HepG2 (cell line): ENCODE results near the gene SYNGR2. TPM values are rescaled to one million over a fixed set of nuclear protein-coding genes. Genes with fewer than 3 reads are reported as not detected.

ENCODE experiments used
- CCDC6 ChIP-seq: sonication (generic); formaldehyde crosslinking; IDR thresholded peaks from 2 replicates; pipeline ENCODE4 v1.8.1; 2022; ENCODE audit warnings: mild to moderate bottlenecking, missing genetic modification reagents, moderate library complexity
- CHD4 ChIP-seq: fragments of 200-600 bp; sonication (generic); IDR thresholded peaks from 2 replicates; pipeline ENCODE4 v1.7.0; 2017; ENCODE audit warnings: mild to moderate bottlenecking, low read length, borderline replicate concordance
- SMAD3 ChIP-seq: sonication (generic); formaldehyde crosslinking; IDR thresholded peaks from 2 replicates; pipeline ENCODE4 v1.4.0; 2020; ENCODE audit warnings: missing genetic modification reagents
- ZNF557 ChIP-seq: sonication (generic); formaldehyde crosslinking; IDR thresholded peaks from 2 replicates; pipeline ENCODE4 v1.4.0; 2020; ENCODE audit warnings: missing genetic modification reagents
- polyA plus RNA-seq, 8 experiments: library from polyadenylated mRNA; depleted of rRNA in 3 of 8; stranded (reverse) in 7 of 8; unstranded in 1 of 8; fragments of >200 nt; fragmentation: Illumina TruSeq in 4 of 8; extraction: Trizol in 4 of 8; gene quantifications; 2 replicates each; pipeline versions ENCODE4 v1.2.1 to v1.2.3, GENCODE V29; 2011 to 2016; ENCODE audit warnings: low read depth in 4 of 8, missing spikeins in 1 of 8, mixed read lengths in 1 of 8; ENCODE audit not compliant: insufficient read depth in 1 of 8
- total RNA-seq, 5 experiments: library from RNA; depleted of rRNA; stranded (reverse); fragments of >200 nt; fragmentation: Illumina TruSeq; extraction: Trizol; gene quantifications; 2 replicates each; pipeline ENCODE4 v1.2.3, GENCODE V29; 2016; ENCODE audit warnings: low read depth in 1 of 5
- TF ChIP-seq, protein P1 (sequence below): sonication (generic); formaldehyde crosslinking; IDR thresholded peaks from one replicate; pipeline ENCODE4 v1.5.1; 2020; ENCODE audit warnings: mild to moderate bottlenecking, missing genetic modification reagents; ENCODE audit errors: not compliant biosample characterization
- TF ChIP-seq, protein P2 (sequence below): sonication (generic); formaldehyde crosslinking; conservative IDR thresholded peaks from 2 replicates; pipeline ENCODE4 v1.4.0; 2020; ENCODE audit warnings: missing genetic modification reagents
- TF ChIP-seq, protein P3 (sequence below): sonication (generic); formaldehyde crosslinking; IDR thresholded peaks from 2 replicates; pipeline ENCODE4 v1.4.0; 2020; ENCODE audit warnings: low read depth, mild to moderate bottlenecking, missing genetic modification reagents
- TF ChIP-seq, protein P4 (sequence below): sonication (generic); formaldehyde crosslinking; IDR thresholded peaks from 2 replicates; pipeline ENCODE4 v1.5.0; 2020; ENCODE audit warnings: mild to moderate bottlenecking, missing genetic modification reagents, borderline replicate concordance

The SYNGR2 gene
- total and polyA plus RNA-seq, 2 of the 13 experiments (the other 11 are each of a cell fraction or from before 2014, with no cell fraction given): 46.7 to 170 TPM

DNA sequence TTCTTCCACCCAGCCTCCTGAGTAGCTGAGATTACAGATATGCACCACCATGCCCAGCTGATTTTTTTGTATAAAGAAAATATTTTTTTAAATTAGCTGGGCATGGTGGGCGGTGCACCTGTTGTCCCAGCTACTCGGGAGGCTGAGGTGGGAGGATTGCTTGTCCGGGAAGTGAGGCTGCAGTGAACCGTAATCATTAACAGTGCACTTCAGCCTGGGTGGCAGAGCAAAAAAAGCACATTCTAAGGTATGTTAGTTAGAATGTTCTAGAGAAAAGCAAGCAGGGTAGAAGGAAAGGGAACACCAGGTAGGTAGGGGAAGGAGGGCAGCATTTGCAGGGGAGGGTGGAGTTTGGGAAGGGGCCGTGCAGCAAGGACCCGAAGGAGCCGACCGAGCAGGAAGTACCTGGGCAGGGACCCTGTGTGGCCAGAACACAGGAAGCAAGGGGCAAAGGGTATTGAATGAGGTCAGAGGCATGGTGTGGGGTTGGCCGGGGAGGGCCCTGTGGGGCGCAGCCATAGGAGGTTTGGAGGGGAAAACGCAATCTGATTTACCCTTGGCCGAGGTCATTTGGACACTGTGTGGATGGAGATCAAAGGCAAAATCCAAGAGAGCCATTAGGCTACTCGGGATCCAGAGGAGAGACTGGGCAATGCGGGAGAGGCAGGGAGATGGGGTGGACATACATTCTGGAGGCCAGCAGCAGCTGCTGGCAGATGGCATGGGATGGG is 19.9 kb upstream of the SYNGR2 start (continued):
- TF ChIP-seq, protein P1, sequence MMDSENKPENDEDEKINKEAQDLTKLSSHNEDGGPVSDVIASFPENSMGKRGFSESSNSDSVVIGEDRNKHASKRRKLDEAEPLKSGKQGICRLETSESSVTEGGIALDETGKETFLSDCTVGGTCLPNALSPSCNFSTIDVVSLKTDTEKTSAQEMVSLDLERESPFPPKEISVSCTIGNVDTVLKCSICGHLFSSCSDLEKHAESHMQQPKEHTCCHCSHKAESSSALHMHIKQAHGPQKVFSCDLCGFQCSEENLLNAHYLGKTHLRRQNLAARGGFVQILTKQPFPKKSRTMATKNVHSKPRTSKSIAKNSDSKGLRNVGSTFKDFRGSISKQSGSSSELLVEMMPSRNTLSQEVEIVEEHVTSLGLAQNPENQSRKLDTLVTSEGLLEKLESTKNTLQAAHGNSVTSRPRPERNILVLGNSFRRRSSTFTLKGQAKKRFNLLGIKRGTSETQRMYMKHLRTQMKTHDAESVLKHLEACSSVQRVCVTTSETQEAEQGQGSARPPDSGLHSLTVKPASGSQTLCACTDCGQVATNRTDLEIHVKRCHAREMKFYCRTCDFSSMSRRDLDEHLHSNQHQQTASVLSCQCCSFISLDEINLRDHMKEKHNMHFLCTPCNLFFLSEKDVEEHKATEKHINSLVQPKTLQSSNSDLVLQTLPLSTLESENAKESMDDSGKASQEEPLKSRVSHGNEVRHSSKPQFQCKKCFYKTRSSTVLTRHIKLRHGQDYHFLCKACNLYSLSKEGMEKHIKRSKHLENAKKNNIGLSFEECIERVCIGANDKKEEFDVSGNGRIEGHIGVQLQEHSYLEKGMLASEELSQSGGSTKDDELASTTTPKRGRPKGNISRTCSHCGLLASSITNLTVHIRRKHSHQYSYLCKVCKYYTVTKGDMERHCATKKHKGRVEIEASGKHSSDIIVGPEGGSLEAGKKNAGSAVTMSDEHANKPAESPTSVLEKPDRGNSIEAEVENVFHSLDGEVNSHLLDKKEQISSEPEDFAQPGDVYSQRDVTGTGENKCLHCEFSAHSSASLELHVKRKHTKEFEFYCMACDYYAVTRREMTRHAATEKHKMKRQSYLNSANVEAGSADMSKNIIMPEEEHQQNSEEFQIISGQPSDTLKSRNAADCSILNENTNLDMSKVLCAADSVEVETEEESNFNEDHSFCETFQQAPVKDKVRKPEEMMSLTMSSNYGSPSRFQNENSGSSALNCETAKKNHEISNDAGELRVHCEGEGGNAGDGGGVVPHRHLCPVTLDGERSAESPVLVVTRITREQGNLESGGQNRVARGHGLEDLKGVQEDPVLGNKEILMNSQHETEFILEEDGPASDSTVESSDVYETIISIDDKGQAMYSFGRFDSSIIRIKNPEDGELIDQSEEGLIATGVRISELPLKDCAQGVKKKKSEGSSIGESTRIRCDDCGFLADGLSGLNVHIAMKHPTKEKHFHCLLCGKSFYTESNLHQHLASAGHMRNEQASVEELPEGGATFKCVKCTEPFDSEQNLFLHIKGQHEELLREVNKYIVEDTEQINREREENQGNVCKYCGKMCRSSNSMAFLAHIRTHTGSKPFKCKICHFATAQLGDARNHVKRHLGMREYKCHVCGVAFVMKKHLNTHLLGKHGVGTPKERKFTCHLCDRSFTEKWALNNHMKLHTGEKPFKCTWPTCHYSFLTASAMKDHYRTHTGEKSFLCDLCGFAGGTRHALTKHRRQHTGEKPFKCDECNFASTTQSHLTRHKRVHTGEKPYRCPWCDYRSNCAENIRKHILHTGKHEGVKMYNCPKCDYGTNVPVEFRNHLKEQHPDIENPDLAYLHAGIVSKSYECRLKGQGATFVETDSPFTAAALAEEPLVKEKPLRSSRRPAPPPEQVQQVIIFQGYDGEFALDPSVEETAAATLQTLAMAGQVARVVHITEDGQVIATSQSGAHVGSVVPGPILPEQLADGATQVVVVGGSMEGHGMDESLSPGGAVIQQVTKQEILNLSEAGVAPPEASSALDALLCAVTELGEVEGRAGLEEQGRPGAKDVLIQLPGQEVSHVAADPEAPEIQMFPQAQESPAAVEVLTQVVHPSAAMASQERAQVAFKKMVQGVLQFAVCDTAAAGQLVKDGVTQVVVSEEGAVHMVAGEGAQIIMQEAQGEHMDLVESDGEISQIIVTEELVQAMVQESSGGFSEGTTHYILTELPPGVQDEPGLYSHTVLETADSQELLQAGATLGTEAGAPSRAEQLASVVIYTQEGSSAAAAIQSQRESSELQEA (CRISPR knock-in tag): no peak
- TF ChIP-seq, protein P2, sequence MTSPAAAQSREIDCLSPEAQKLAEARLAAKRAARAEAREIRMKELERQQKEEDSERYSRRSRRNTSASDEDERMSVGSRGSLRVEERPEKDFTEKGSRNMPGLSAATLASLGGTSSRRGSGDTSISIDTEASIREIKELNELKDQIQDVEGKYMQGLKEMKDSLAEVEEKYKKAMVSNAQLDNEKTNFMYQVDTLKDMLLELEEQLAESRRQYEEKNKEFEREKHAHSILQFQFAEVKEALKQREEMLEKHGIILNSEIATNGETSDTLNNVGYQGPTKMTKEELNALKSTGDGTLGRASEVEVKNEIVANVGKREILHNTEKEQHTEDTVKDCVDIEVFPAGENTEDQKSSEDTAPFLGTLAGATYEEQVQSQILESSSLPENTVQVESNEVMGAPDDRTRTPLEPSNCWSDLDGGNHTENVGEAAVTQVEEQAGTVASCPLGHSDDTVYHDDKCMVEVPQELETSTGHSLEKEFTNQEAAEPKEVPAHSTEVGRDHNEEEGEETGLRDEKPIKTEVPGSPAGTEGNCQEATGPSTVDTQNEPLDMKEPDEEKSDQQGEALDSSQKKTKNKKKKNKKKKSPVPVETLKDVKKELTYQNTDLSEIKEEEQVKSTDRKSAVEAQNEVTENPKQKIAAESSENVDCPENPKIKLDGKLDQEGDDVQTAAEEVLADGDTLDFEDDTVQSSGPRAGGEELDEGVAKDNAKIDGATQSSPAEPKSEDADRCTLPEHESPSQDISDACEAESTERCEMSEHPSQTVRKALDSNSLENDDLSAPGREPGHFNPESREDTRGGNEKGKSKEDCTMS (CRISPR knock-in tag): no peak
- TF ChIP-seq CCDC6 (no peak), ZNF557 (CRISPR knock-in tag) (no peak), CHD4 (no peak), SMAD3 (CRISPR knock-in tag) (no peak)
- TF ChIP-seq, protein P3, sequence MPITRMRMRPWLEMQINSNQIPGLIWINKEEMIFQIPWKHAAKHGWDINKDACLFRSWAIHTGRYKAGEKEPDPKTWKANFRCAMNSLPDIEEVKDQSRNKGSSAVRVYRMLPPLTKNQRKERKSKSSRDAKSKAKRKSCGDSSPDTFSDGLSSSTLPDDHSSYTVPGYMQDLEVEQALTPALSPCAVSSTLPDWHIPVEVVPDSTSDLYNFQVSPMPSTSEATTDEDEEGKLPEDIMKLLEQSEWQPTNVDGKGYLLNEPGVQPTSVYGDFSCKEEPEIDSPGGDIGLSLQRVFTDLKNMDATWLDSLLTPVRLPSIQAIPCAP: no peak
- TF ChIP-seq, protein P4, sequence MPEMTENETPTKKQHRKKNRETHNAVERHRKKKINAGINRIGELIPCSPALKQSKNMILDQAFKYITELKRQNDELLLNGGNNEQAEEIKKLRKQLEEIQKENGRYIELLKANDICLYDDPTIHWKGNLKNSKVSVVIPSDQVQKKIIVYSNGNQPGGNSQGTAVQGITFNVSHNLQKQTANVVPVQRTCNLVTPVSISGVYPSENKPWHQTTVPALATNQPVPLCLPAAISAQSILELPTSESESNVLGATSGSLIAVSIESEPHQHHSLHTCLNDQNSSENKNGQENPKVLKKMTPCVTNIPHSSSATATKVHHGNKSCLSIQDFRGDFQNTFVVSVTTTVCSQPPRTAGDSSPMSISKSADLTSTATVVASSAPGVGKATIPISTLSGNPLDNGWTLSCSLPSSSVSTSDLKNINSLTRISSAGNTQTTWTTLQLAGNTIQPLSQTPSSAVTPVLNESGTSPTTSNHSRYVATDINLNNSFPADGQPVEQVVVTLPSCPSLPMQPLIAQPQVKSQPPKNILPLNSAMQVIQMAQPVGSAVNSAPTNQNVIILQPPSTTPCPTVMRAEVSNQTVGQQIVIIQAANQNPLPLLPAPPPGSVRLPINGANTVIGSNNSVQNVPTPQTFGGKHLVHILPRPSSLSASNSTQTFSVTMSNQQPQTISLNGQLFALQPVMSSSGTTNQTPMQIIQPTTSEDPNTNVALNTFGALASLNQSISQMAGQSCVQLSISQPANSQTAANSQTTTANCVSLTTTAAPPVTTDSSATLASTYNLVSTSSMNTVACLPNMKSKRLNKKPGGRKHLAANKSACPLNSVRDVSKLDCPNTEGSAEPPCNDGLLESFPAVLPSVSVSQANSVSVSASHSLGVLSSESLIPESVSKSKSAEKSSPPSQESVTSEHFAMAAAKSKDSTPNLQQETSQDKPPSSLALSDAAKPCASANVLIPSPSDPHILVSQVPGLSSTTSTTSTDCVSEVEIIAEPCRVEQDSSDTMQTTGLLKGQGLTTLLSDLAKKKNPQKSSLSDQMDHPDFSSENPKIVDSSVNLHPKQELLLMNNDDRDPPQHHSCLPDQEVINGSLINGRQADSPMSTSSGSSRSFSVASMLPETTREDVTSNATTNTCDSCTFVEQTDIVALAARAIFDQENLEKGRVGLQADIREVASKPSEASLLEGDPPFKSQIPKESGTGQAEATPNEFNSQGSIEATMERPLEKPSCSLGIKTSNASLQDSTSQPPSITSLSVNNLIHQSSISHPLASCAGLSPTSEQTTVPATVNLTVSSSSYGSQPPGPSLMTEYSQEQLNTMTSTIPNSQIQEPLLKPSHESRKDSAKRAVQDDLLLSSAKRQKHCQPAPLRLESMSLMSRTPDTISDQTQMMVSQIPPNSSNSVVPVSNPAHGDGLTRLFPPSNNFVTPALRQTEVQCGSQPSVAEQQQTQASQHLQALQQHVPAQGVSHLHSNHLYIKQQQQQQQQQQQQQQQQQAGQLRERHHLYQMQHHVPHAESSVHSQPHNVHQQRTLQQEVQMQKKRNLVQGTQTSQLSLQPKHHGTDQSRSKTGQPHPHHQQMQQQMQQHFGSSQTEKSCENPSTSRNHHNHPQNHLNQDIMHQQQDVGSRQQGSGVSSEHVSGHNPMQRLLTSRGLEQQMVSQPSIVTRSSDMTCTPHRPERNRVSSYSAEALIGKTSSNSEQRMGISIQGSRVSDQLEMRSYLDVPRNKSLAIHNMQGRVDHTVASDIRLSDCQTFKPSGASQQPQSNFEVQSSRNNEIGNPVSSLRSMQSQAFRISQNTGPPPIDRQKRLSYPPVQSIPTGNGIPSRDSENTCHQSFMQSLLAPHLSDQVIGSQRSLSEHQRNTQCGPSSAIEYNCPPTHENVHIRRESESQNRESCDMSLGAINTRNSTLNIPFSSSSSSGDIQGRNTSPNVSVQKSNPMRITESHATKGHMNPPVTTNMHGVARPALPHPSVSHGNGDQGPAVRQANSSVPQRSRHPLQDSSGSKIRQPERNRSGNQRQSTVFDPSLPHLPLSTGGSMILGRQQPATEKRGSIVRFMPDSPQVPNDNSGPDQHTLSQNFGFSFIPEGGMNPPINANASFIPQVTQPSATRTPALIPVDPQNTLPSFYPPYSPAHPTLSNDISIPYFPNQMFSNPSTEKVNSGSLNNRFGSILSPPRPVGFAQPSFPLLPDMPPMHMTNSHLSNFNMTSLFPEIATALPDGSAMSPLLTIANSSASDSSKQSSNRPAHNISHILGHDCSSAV (CRISPR knock-in tag): no peak
